Measurements from ENCODE around the gene ZMYND8.

Gene ZMYND8

GRCh38 chr20:47353692-47354463 is 2.6 kb downstream of the ZMYND8 start:
- TF ChIP-seq CTCF (IDR thresholded peaks at IDR 0.05; ENCODE audit: control extremely low read depth, extremely low read depth, low read depth, missing control alignments): no peak
- DNase-seq (ENCODE audit: extremely low spot score): no peak
- POLR2A ChIA-PET: interaction anchor here (1.0 kb wide), 1 partner anchor 23 kb away, joined by 3 read pairs; no protein-coding TSS in a partner anchor
- CTCF ChIA-PET: interaction anchor here (1.3 to 14.0 kb wide), 4 partner anchors 20 to 158 kb away, joined by 3 to 203 read pairs (median 64); no protein-coding TSS in a partner anchor

GRCh38 chr20:47353239-47353691 is 3.2 kb downstream of the ZMYND8 start:
- POLR2A ChIA-PET: interaction anchor here (1.0 kb wide), 1 partner anchor 24 kb away, joined by 3 read pairs; no protein-coding TSS in a partner anchor
- TF ChIP-seq CTCF (IDR thresholded peaks at IDR 0.05; ENCODE audit: control extremely low read depth, extremely low read depth, low read depth, missing control alignments): no peak
- CTCF ChIA-PET: interaction anchor here (1.3 to 14.0 kb wide), 3 partner anchors 19 to 80 kb away, joined by 3 to 203 read pairs (median 119); no protein-coding TSS in a partner anchor
- no peak for DNase-seq (ENCODE audit: extremely low spot score)

- DNase-seq (ENCODE audit: extremely low spot score): no peak
- ChIA-PET POLR2A (interaction anchor here (1.0 to 1.9 kb wide), 2 partner anchors 25 to 78 kb away, joined by 3 to 4 read pairs; no protein-coding TSS in a partner anchor), CTCF (interaction anchor here (1.0 to 14.0 kb wide), 5 partner anchors 10 to 80 kb away, joined by 3 to 203 read pairs (median 6); no protein-coding TSS in a partner anchor)
- no peak for TF ChIP-seq CTCF (IDR thresholded peaks at IDR 0.05; ENCODE audit: control extremely low read depth, extremely low read depth, low read depth, missing control alignments)
Measured at GRCh38 chr20:47352332-47353238, 3.9 kb downstream of the ZMYND8 start.

- POLR2A ChIA-PET: interaction anchor here (1.9 kb wide), 1 partner anchor 77 kb away, joined by 4 read pairs; no protein-coding TSS in a partner anchor
- DNase-seq (ENCODE audit: extremely low spot score): no peak
- CTCF ChIA-PET: interaction anchor here (1.0 to 14.0 kb wide), 4 partner anchors 9 to 79 kb away, joined by 4 to 203 read pairs (median 62); no protein-coding TSS in a partner anchor
- TF ChIP-seq CTCF (IDR thresholded peaks at IDR 0.05; ENCODE audit: control extremely low read depth, extremely low read depth, low read depth, missing control alignments): no peak
Measured at GRCh38 chr20:47351643-47352331, 4.7 kb downstream of the ZMYND8 start.

- DNase-seq (ENCODE audit: extremely low spot score): no peak
- ChIA-PET POLR2A (interaction anchor here (1.9 kb wide), 1 partner anchor 77 kb away, joined by 4 read pairs; no protein-coding TSS in a partner anchor), CTCF (interaction anchor here (1.0 to 14.0 kb wide), 5 partner anchors 8 to 78 kb away, joined by 4 to 203 read pairs (median 6); no protein-coding TSS in a partner anchor)
- no peak for TF ChIP-seq CTCF (IDR thresholded peaks at IDR 0.05; ENCODE audit: control extremely low read depth, extremely low read depth, low read depth, missing control alignments)
Measured at GRCh38 chr20:47350691-47351545, 5.6 kb downstream of the ZMYND8 start.
